K562 (cell line): ENCODE measurements around the gene OBSCN. TPM values are rescaled to one million over a fixed set of nuclear protein-coding genes. Genes with fewer than 3 reads are reported as not detected.
A peak's percentile ranks its signal among the peaks of the same experiment; 100 is the strongest.

Experiments used
- ATAC-seq: fragments of 200-7000 bp; cut with Tn5 transposase; 3 replicates; pipeline ENCODE4 v1.9.1; 2020; ENCODE audit warnings: moderate library complexity
- BruUV-seq: library from RNA; stranded (reverse); fragments of 400-500 nt; replicated peaks from 2 replicates; lab custom pipeline; 2021; lab: Mats Ljungman, UMichigan
- CTCF ChIA-PET: fragments of 300-600 bp; formaldehyde crosslinking; extraction: SDS; loops from one replicate; lab custom pipeline; 2021; ENCODE audit warnings: low intra/inter-chr PET ratio; lab: Yijun Ruan, JAX
- POLR2A ChIA-PET: fragments of 300-600, 350-650 bp; sonication (Branson Sonifier 250); formaldehyde crosslinking; extraction: SDS; loops from one replicate; lab custom pipeline; 2021; ENCODE audit warnings: antibody characterized with exemption, inconsistent platforms; lab: Yijun Ruan, JAX
- DNase-seq, 4 experiments: peaks; one replicate each; pipeline versions ENCODE4 v3.0.0 to v3.0.0-alpha.2; 2011 to 2018; ENCODE audit warnings: low spot score in 3 of 4, mixed read lengths in 3 of 4; ENCODE audit errors: extremely low read depth in 1 of 4
- FAIRE-seq: peaks from 2 replicates; lab custom pipeline; 2011; peaks lifted over from hg19 to GRCh38; lab: Jason Lieb, UNC
- H2AFZ ChIP-seq: 2 replicates; pipeline ENCODE4 v1.6.0; 2011; ENCODE audit warnings: low read depth, low read length, control low read depth, inconsistent platforms
- H3K27ac ChIP-seq: fragments of 200-600 bp; 3 replicates; pipeline ENCODE4 v1.8.0; 2011; ENCODE audit warnings: low read depth, mild to moderate bottlenecking, control low read depth, inconsistent platforms, low read length, moderate library complexity, mixed read lengths; ENCODE audit errors: extremely low read depth
- H3K27me3 ChIP-seq, 2 experiments: fragments of 300-600 bp in 1 of 2; 2 replicates in 1 of 2; 3 replicates in 1 of 2; pipeline versions ENCODE4 v1.6.0 to v1.8.0; 2011; ENCODE audit warnings: inconsistent platforms in 2 of 2, low read length in 2 of 2, mild to moderate bottlenecking in 1 of 2, mixed read lengths in 1 of 2, moderate library complexity in 1 of 2; ENCODE audit not compliant: control insufficient read depth in 2 of 2, insufficient read depth in 2 of 2
- H3K36me3 ChIP-seq: fragments of 300-600 bp; 3 replicates; pipeline ENCODE4 v1.8.0; 2011; ENCODE audit warnings: mild to moderate bottlenecking, low read length, inconsistent platforms; ENCODE audit not compliant: control insufficient read depth, insufficient read depth
- H3K4me1 ChIP-seq, 2 experiments: fragments of 200-600 bp in 1 of 2; replicated peaks in 1 of 2; 2 replicates in 1 of 2; 3 replicates in 1 of 2; pipeline versions ENCODE4 v1.5.1 to v1.8.0; 2011; ENCODE audit warnings: inconsistent platforms in 2 of 2, low read length in 2 of 2, mild to moderate bottlenecking in 1 of 2, mixed read lengths in 1 of 2, moderate library complexity in 1 of 2; ENCODE audit not compliant: control insufficient read depth in 2 of 2, insufficient read depth in 2 of 2
- H3K4me2 ChIP-seq: 2 replicates; pipeline ENCODE4 v1.6.1; 2011; ENCODE audit warnings: low read length, control low read depth, inconsistent platforms, mixed read lengths; ENCODE audit not compliant: insufficient read depth
- H3K4me3 ChIP-seq: fragments of 200-600 bp; sonication (generic), shearing (Covaris generic); 2 replicates; pipeline ENCODE4 v1.5.1; 2016; ENCODE audit warnings: control low read depth, inconsistent platforms
- H3K79me2 ChIP-seq: fragments of 200-600 bp; 3 replicates; pipeline ENCODE4 v1.8.0; 2011; ENCODE audit warnings: low read length, inconsistent platforms; ENCODE audit not compliant: control insufficient read depth, insufficient read depth
- H3K9ac ChIP-seq, 2 experiments: 2 replicates each; pipeline versions ENCODE4 v1.6.0 to v1.6.1; 2011; ENCODE audit warnings: low read depth in 2 of 2, low read length in 2 of 2, control low read depth in 1 of 2, inconsistent platforms in 1 of 2, mild to moderate bottlenecking in 1 of 2, mixed read lengths in 1 of 2; ENCODE audit not compliant: insufficient read depth in 1 of 2
- H3K9me1 ChIP-seq: one replicate; pipeline ENCODE4 v1.6.0; 2011; ENCODE audit warnings: inconsistent platforms, mild to moderate bottlenecking, low read length, moderate library complexity; ENCODE audit not compliant: control insufficient read depth, insufficient read depth
- H3K9me3 ChIP-seq: replicated peaks from 2 replicates; pipeline ENCODE4 v1.5.1; 2011; ENCODE audit warnings: low read depth, low read length, inconsistent platforms; ENCODE audit not compliant: control insufficient read depth, insufficient read depth
- H4K20me1 ChIP-seq: replicated peaks from 2 replicates; pipeline ENCODE4 v1.6.1; 2011; ENCODE audit warnings: low read length, inconsistent platforms, mixed read lengths; ENCODE audit not compliant: control insufficient read depth, insufficient read depth
- CBFA2T3 ChIP-seq: fragments of 450-650 bp; IDR thresholded peaks from 2 replicates; pipeline ENCODE4 v1.6.1; 2017
- DDX20 ChIP-seq: fragments of 450-650 bp; IDR thresholded peaks from 2 replicates; pipeline ENCODE4 v1.6.1; 2016; ENCODE audit warnings: missing genetic modification characterization, low read depth, mild to moderate bottlenecking, missing compliant biosample characterization, moderate library complexity
- DLX4 ChIP-seq: fragments of 250-450 bp; sonication (Bioruptor Pico); IDR thresholded peaks from 2 replicates; pipeline ENCODE4 v1.6.1; 2021; ENCODE audit warnings: mild to moderate bottlenecking
- ETS2 ChIP-seq: IDR thresholded peaks from 2 replicates; pipeline ENCODE4 v1.6.1; 2016; ENCODE audit warnings: borderline replicate concordance, missing genetic modification characterization, mild to moderate bottlenecking, moderate library complexity, missing compliant biosample characterization; ENCODE audit not compliant: poor library complexity, severe bottlenecking
- FOXP1 ChIP-seq: sonication (generic); formaldehyde crosslinking; IDR thresholded peaks from 2 replicates; pipeline ENCODE4 v1.8.0; 2022; ENCODE audit warnings: mild to moderate bottlenecking, missing genetic modification reagents
- MLLT1 ChIP-seq, 2 experiments: fragments of 450-650 bp; IDR thresholded peaks; 2 replicates each; pipeline ENCODE4 v1.6.1; 2016
- SETDB1 ChIP-seq: IDR thresholded peaks from one replicate; pipeline ENCODE4 v1.6.1; 2012; ENCODE audit warnings: low read length, control low read depth, inconsistent platforms
- SOX6 ChIP-seq: fragments of 450-650 bp; IDR thresholded peaks from 2 replicates; pipeline ENCODE4 v1.6.1; 2014; ENCODE audit warnings: mild to moderate bottlenecking
- SP1 ChIP-seq: sonication (generic); formaldehyde crosslinking; IDR thresholded peaks from 2 replicates; pipeline ENCODE4 v1.8.1; 2022; ENCODE audit warnings: mild to moderate bottlenecking, missing genetic modification reagents
- ZBTB43 ChIP-seq: sonication (generic); formaldehyde crosslinking; IDR thresholded peaks from 2 replicates; pipeline ENCODE4 v1.8.0; 2023; ENCODE audit warnings: mild to moderate bottlenecking, missing genetic modification reagents
- ZNF282 ChIP-seq: sonication (generic); formaldehyde crosslinking; IDR thresholded peaks from 2 replicates; pipeline ENCODE4 v1.8.1; 2023; ENCODE audit warnings: missing genetic modification reagents
- ZNF507 ChIP-seq: conservative IDR thresholded peaks from 2 replicates; pipeline ENCODE4 v1.6.1; 2017; ENCODE audit warnings: missing genetic modification characterization, missing compliant biosample characterization
- WGBS: fragments of 100-300 bp; shearing (Covaris generic); methylation state at CpG from one replicate; pipeline ENCODE4 v1.1.6; 2016; ENCODE audit warnings: low coverage, mixed read lengths; ENCODE audit not compliant: insufficient coverage; ENCODE audit errors: missing lambda C conversion rate; 5-methylcytosine and 5-hydroxymethylcytosine counted together
- in situ Hi-C: fragments of 300-500 bp; cut with MboI; formaldehyde crosslinking; loops from 4 replicates; pipeline ENCODE4 v1.15.0; 2018; ENCODE audit warnings: inconsistent platforms, mixed read lengths
- intact Hi-C: fragments of 100-400 bp; cut with micrococcal nuclease; formaldehyde crosslinking; loops from 2 replicates; pipeline ENCODE4 v1.14.2; 2022
- polyA plus RNA-seq, 8 experiments: library from polyadenylated mRNA; depleted of rRNA in 4 of 8; stranded (reverse) in 5 of 8; unstranded in 3 of 8; fragments of >200 nt; fragmentation: Nextera tagmentation in 2 of 8; fragmentation: Illumina TruSeq in 1 of 8; extraction: Ambion mirVana in 2 of 8; extraction: Trizol in 1 of 8; gene quantifications; 2 replicates each; pipeline versions ENCODE4 v1.2.1 to v1.2.3, GENCODE V29; 2011 to 2014; ENCODE audit warnings: inconsistent platforms in 1 of 8, missing spikeins in 1 of 8
- total RNA-seq, 7 experiments: library from RNA; depleted of rRNA in 6 of 7; stranded (reverse); fragments of >200 nt in 6 of 7; fragmentation: Illumina TruSeq in 2 of 7; extraction: Trizol in 2 of 7; gene quantifications; 2 replicates each; pipeline versions ENCODE4 v1.2.1 to v1.2.3, GENCODE V29; 2011 to 2021; ENCODE audit warnings: low replicate concordance in 1 of 7

Gene OBSCN
- total and polyA plus RNA-seq, 9 of the 15 experiments (the other 6 are each of a cell fraction or from before 2014, with no cell fraction given), result 0.18 to 19.7 (median 3.6) TPM

GRCh38 chr1:228364068-228364705 is 156.3 kb downstream of the OBSCN start:
- intact Hi-C loops, result no loop called here
- H3K9me1 ChIP-seq, result no peaks in the 10 kb centered on the region
- no peak for DNase-seq
- no peaks in the 10 kb centered on the region for H3K36me3 ChIP-seq
- peak overlapping the region in 1 of 2 experiments; percentile 53; a peak in 1 of 4 replicates for H3K9ac ChIP-seq
- no peaks in the 10 kb centered on the region for H3K9me3 ChIP-seq
- H3K27ac ChIP-seq, result no peak overlapping the region
- POLR2A ChIA-PET, result interaction anchor here (0.6 kb wide), 1 partner anchor 138 kb away, joined by 3 read pairs; no protein-coding TSS in a partner anchor
- TF ChIP-seq ZNF507 (tag) (no peak), FOXP1 (CRISPR knock-in tag) (0 out of 2 replicates have a peak, but pooled peaks have one; percentile 49)
- H3K4me1 ChIP-seq, result peaks cover 22 to 93% of the 10 kb centered on the region in 2 experiments
- CTCF ChIA-PET, result no interaction called here
- in situ Hi-C loops, result no loop called here
- no peak overlapping the region for H3K4me3 ChIP-seq
- FAIRE-seq, result no peak
- no peak for ATAC-seq
- peaks cover 12% of the 10 kb centered on the region; the same call in 2 of the 3 replicates for H3K79me2 ChIP-seq
- no peaks in the 10 kb centered on the region for H4K20me1 ChIP-seq
- H3K27me3 ChIP-seq, result no peaks in the 10 kb centered on the region
- H3K4me2 ChIP-seq, result no peak overlapping the region
- H2AFZ ChIP-seq, result no peak overlapping the region
- 74% methylated on average over 11 of the region's 12 CpGs for WGBS
- BruUV-seq, result no TSS peak

GRCh38 chr1:228364706-228365213 is 156.9 kb downstream of the OBSCN start:
- in situ Hi-C loops, result no loop called here
- ChIA-PET CTCF (no interaction called here), POLR2A (interaction anchor here (0.7 to 1.0 kb wide), 2 partner anchors 8 to 11 kb away, joined by 3 read pairs; no protein-coding TSS in a partner anchor)
- Histone ChIP-seq H3K4me3 (no peak overlapping the region), H3K79me2 (peaks cover 18% of the 10 kb centered on the region; the same call in 2 of the 3 replicates), H3K27ac (no peak overlapping the region), H3K36me3 (no peaks in the 10 kb centered on the region), H3K4me2 (no peak overlapping the region), H2AFZ (no peak overlapping the region), H3K9me1 (no peaks in the 10 kb centered on the region), H3K9ac (peak overlapping the region in 1 of 2 experiments; percentile 53; a peak in 2 of 4 replicates), H3K4me1 (peaks cover 28 to 93% of the 10 kb centered on the region in 2 experiments), H4K20me1 (no peaks in the 10 kb centered on the region), H3K27me3 (no peaks in the 10 kb centered on the region), H3K9me3 (no peaks in the 10 kb centered on the region)
- ATAC-seq (no peak), DNase-seq (no peak), FAIRE-seq (no peak)
- no TSS peak for BruUV-seq
- 95% methylated on average over 18 of the region's 19 CpGs for WGBS
- intact Hi-C loops, result no loop called here
- TF ChIP-seq ZBTB43 (CRISPR knock-in tag), result no peak
- TF ChIP-seq SP1 (CRISPR knock-in tag), result no peak
- TF ChIP-seq CBFA2T3, result no peak
- TF ChIP-seq SOX6, result no peak
- TF ChIP-seq ETS2 (tag), result no peak
- TF ChIP-seq DDX20, result no peak
- no peak for TF ChIP-seq DLX4 (CRISPR knock-in tag)
- no peak for TF ChIP-seq MLLT1 (IDR thresholded peaks at IDR 0.05)
- TF ChIP-seq ZNF282 (CRISPR knock-in tag), result no peak
- no peak for TF ChIP-seq SETDB1
